HG03066 (cell line): ENCODE measurements around the gene ARID1B.
"Not testable (repeated sequence)": the region's sequence is repeated elsewhere in the genome, so short reads cannot be mapped to it uniquely, and the experiment has no call there.

Experiments
- ATAC-seq: cut with Tn5 transposase; IDR thresholded peaks from one replicate; pipeline ENCODE4 v1.9.1; 2021; ENCODE audit warnings: low read depth; ENCODE audit not compliant: unreplicated experiment

ARID1B gene

GRCh38 chr6:156928126-156928525 is 150.9 kb downstream of the ARID1B start:
- no peak for ATAC-seq

- ATAC-seq, result no peak
These were observed 151.8 kb downstream of the ARID1B start for GRCh38 chr6:156928972-156929371.

- ATAC-seq, result no peak
These were observed 154.1 kb downstream of the ARID1B start for GRCh38 chr6:156931283-156931682.

- ATAC-seq, result no peak
These were observed 156.3 kb downstream of the ARID1B start for GRCh38 chr6:156933201-156934068.

- ATAC-seq, result no peak
These were observed 156.9 kb downstream of the ARID1B start for GRCh38 chr6:156934069-156934460.

- ATAC-seq, result no peak
These were observed 157.8 kb downstream of the ARID1B start for GRCh38 chr6:156935000-156935399.

GRCh38 chr6:156938143-156938542 is 161.0 kb downstream of the ARID1B start:
- no peak for ATAC-seq

GRCh38 chr6:156940221-156940620 is 163.0 kb downstream of the ARID1B start:
- no peak for ATAC-seq

- no peak for ATAC-seq
These were observed 165.1 kb downstream of the ARID1B start for GRCh38 chr6:156942266-156942665.

- no peak for ATAC-seq
These were observed 166.0 kb downstream of the ARID1B start for GRCh38 chr6:156943166-156943565.

- no peak for ATAC-seq
These were observed 166.6 kb downstream of the ARID1B start for GRCh38 chr6:156943816-156944215.

- no peak for ATAC-seq
These were observed 167.2 kb downstream of the ARID1B start for GRCh38 chr6:156944412-156944811.

- not testable (repeated sequence) for ATAC-seq
These were observed 168.6 kb downstream of the ARID1B start for GRCh38 chr6:156945789-156946172.

GRCh38 chr6:156946370-156946936 is 169.3 kb downstream of the ARID1B start:
- ATAC-seq, result no peak

- no peak for ATAC-seq
These were observed 171.1 kb downstream of the ARID1B start for GRCh38 chr6:156948277-156948676.

- ATAC-seq, result no peak
These were observed 171.6 kb downstream of the ARID1B start for GRCh38 chr6:156948807-156949206.

- ATAC-seq, result no peak
These were observed 172.2 kb downstream of the ARID1B start for GRCh38 chr6:156949376-156949775.

- no peak for ATAC-seq
These were observed 172.9 kb downstream of the ARID1B start for GRCh38 chr6:156950084-156950483.

GRCh38 chr6:156950531-156950930 is 173.4 kb downstream of the ARID1B start:
- ATAC-seq, result no peak

- no peak for ATAC-seq
These were observed 175.2 kb downstream of the ARID1B start for GRCh38 chr6:156952401-156952800.

- no peak for ATAC-seq
These were observed 175.9 kb downstream of the ARID1B start for GRCh38 chr6:156953127-156953478.

- ATAC-seq, result no peak
These were observed 176.4 kb downstream of the ARID1B start for GRCh38 chr6:156953479-156954146.
